Measurements from ENCODE around the gene LYRM4.
A peak's percentile ranks its signal among the peaks of the same experiment; 100 is the strongest.

Gene LYRM4

GRCh38 chr6:5220443-5220842 is 40.3 kb downstream of the LYRM4 start:
- DNase-seq (ENCODE audit: low read depth, low spot score), result no peak
- ChIA-PET POLR2A (no interaction called here), CTCF (interaction anchor here (1.2 kb wide), 2 partner anchors 19 to 27 kb away, joined by 3 read pairs; no protein-coding TSS in a partner anchor)
- no peak overlapping the region for H3K4me3 ChIP-seq (ENCODE audit: low read depth, low read length)
- no peak for TF ChIP-seq CTCF (IDR thresholded peaks at IDR 0.05; ENCODE audit: insufficient read depth, low read length, missing control alignments)

- H3K4me3 ChIP-seq (ENCODE audit: low read depth, low read length), result no peak overlapping the region
- POLR2A ChIA-PET, result no interaction called here
- CTCF ChIA-PET, result interaction anchor here (0.6 to 1.6 kb wide), 7 partner anchors 10 to 845 kb away, joined by 3 to 6 read pairs (median 3); no protein-coding TSS in a partner anchor
- no peak for DNase-seq (ENCODE audit: low read depth, low spot score)
- no peak for TF ChIP-seq CTCF (IDR thresholded peaks at IDR 0.05; ENCODE audit: insufficient read depth, low read length, missing control alignments)
These were observed 41.6 kb downstream of the LYRM4 start for GRCh38 chr6:5219011-5219691.

DNA sequence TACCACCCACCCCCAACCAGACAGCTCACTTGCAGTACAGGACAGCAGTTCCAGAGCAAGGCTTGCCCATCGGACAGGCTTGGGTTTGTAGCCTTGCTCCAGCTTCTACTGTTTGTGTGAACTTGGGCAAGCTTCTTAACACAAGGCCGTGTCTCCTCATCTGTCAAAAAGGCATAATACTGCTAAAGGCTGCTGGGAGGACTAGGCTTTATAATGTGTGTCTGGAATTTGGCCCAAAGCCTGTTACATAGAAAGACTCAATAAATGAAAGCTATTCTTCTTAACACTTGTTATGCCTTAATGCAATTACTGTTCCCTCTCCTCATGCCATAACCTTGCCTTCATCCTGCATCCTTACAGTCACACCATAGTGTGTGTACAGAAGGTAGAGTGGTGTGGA is 43.4 kb downstream of the LYRM4 start:
- POLR2A ChIA-PET, result no interaction called here
- no peak overlapping the region for H3K4me3 ChIP-seq (ENCODE audit: low read depth, low read length)
- DNase-seq (ENCODE audit: low read depth, low spot score), result no peak
- TF ChIP-seq CTCF (IDR thresholded peaks at IDR 0.05; ENCODE audit: insufficient read depth, low read length, missing control alignments), result no peak
- CTCF ChIA-PET, result interaction anchor here (0.8 to 1.8 kb wide), 5 partner anchors 9 to 186 kb away, joined by 3 to 7 read pairs (median 3); no protein-coding TSS in a partner anchor

- ChIA-PET POLR2A (no interaction called here), CTCF (interaction anchor here (0.8 to 5.9 kb wide), 11 partner anchors 11 to 248 kb away, joined by 3 to 75 read pairs (median 4); no protein-coding TSS in a partner anchor)
- no peak overlapping the region for H3K4me3 ChIP-seq (ENCODE audit: low read depth, low read length)
- DNase-seq (ENCODE audit: low read depth, low spot score), result no peak
- TF ChIP-seq CTCF (IDR thresholded peaks at IDR 0.05; ENCODE audit: insufficient read depth, low read length, missing control alignments), result no peak
These were observed 45.0 kb downstream of the LYRM4 start for GRCh38 chr6:5215799-5216198.

GRCh38 chr6:5215159-5215558 is 45.6 kb downstream of the LYRM4 start:
- TF ChIP-seq CTCF (IDR thresholded peaks at IDR 0.05; ENCODE audit: insufficient read depth, low read length, missing control alignments), result no peak
- POLR2A ChIA-PET, result no interaction called here
- no peak for DNase-seq (ENCODE audit: low read depth, low spot score)
- CTCF ChIA-PET, result interaction anchor here (0.8 to 5.9 kb wide), 21 partner anchors 9 to 249 kb away, joined by 3 to 75 read pairs (median 4); no protein-coding TSS in a partner anchor
- H3K4me3 ChIP-seq (ENCODE audit: low read depth, low read length), result no peak overlapping the region

GRCh38 chr6:5214570-5215052 is 46.1 kb downstream of the LYRM4 start:
- no peak for DNase-seq (ENCODE audit: low read depth, low spot score)
- POLR2A ChIA-PET, result no interaction called here
- TF ChIP-seq CTCF (IDR thresholded peaks at IDR 0.05; ENCODE audit: insufficient read depth, low read length, missing control alignments), result peak; percentile 93
- no peak overlapping the region for H3K4me3 ChIP-seq (ENCODE audit: low read depth, low read length)
- CTCF ChIA-PET, result interaction anchor here (0.6 to 5.9 kb wide), 23 partner anchors 10 to 771 kb away, joined by 3 to 75 read pairs (median 4); no protein-coding TSS in a partner anchor

Data from AG04449 (cell line).